Calu3 (cell line): ENCODE results near the gene TAS2R30. TPM values are rescaled to one million over a fixed set of nuclear protein-coding genes. Genes with fewer than 3 reads are reported as not detected.
A peak's percentile ranks its signal among the peaks of the same experiment; 100 is the strongest.

Experiments used
- Bru-seq: library from RNA; stranded (reverse); fragments of 400-500 nt; gene quantifications from one replicate; lab custom pipeline; 2021; lab: Mats Ljungman, UMichigan
- BruChase-seq, 2 experiments: library from RNA; stranded (reverse); fragments of 400-500 nt; gene quantifications; one replicate each; lab custom pipeline; 2021; lab: Mats Ljungman, UMichigan
- BruUV-seq: library from RNA; stranded (reverse); fragments of 400-500 nt; replicated peaks from 2 replicates; lab custom pipeline; 2021; lab: Mats Ljungman, UMichigan
- CTCF ChIA-PET: fragments of 300-600 bp; sonication (Branson Sonifier 250); formaldehyde crosslinking; loops from one replicate; lab custom pipeline; 2022; ENCODE audit warnings: antibody characterized with exemption; lab: Charles Lee
- DNase-seq: peaks from one replicate; pipeline ENCODE4 v3.0.0; 2022
- H3K27ac Mint-ChIP-seq: one replicate; pipeline ENCODE4 v1.8.0; 2022; ENCODE audit warnings: mixed read lengths; ENCODE audit not compliant: unreplicated experiment
- H3K27me3 Mint-ChIP-seq: one replicate; pipeline ENCODE4 v1.8.0; 2022; ENCODE audit warnings: mixed read lengths; ENCODE audit not compliant: unreplicated experiment
- H3K36me3 Mint-ChIP-seq: one replicate; pipeline ENCODE4 v1.8.0; 2022; ENCODE audit warnings: mild to moderate bottlenecking, moderate library complexity, mixed read lengths; ENCODE audit not compliant: insufficient read depth, unreplicated experiment
- H3K4me1 Mint-ChIP-seq: one replicate; pipeline ENCODE4 v1.8.0; 2022; ENCODE audit warnings: mild to moderate bottlenecking, low read depth, mixed read lengths; ENCODE audit not compliant: unreplicated experiment
- H3K4me3 Mint-ChIP-seq: one replicate; pipeline ENCODE4 v1.8.0; 2022; ENCODE audit warnings: mild to moderate bottlenecking, low read depth, moderate library complexity, mixed read lengths; ENCODE audit not compliant: unreplicated experiment
- H3K9me3 Mint-ChIP-seq: one replicate; pipeline ENCODE4 v1.8.0; 2022; ENCODE audit warnings: low read depth, mixed read lengths; ENCODE audit not compliant: unreplicated experiment
- intact Hi-C: fragments of 100-400 bp; cut with micrococcal nuclease; formaldehyde crosslinking; loops from one replicate; pipeline ENCODE4 v1.10.0; 2022; ENCODE audit not compliant: unreplicated experiment
- long read RNA-seq: library from polyadenylated mRNA; stranded (forward); transcript quantifications from one replicate; pipeline ENCODE4 v2.0.0, GENCODE V29; 2022
- total RNA-seq: library from RNA; stranded (reverse); gene quantifications from 2 replicates; pipeline ENCODE4 v1.2.3, GENCODE V29; 2022
- TF ChIP-seq, protein P1 (sequence below): fragments of 200-600 bp; IDR thresholded peaks from one replicate; pipeline ENCODE4 v1.8.0; 2022; ENCODE audit warnings: antibody characterized with exemption; ENCODE audit not compliant: unreplicated experiment

The TAS2R30 gene, protein sequence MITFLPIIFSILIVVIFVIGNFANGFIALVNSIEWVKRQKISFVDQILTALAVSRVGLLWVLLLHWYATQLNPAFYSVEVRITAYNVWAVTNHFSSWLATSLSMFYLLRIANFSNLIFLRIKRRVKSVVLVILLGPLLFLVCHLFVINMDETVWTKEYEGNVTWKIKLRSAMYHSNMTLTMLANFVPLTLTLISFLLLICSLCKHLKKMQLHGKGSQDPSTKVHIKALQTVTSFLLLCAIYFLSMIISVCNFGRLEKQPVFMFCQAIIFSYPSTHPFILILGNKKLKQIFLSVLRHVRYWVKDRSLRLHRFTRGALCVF
- 2.8 and 3.5 TPM in 2 replicates for total RNA-seq
- percentile 92 among the genes with signal in this experiment for Bru-seq, nascent RNA
- BruChase-seq, experiment 1, labeled RNA remaining after a 6-hour chase = percentile 83 among the genes with signal in this experiment
- percentile 93 among the genes with signal in this experiment for BruChase-seq, experiment 2, labeled RNA remaining after a 2-hour chase
- long read RNA-seq = 0 reads

DNA sequence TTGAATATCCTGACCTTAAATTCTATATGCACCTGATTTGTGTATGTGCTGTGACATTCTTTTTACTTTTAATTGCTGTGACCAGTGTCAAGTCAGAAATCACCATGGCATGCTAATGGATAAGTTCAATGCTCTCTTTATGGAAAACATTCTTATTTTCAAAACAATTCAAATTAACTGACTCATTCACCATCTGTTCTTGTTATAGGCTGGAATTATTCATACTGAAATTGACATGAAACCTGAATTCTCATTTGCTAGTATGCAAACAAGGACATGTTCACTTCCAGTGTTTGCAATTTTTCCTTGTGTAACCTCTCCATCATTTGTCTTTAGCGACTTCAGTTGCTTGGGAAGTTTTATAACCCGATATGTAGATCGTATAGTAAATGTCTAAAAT is at the start of gene TAS2R30:
Gene TAS2R30 (minus strand): TSS at position 340 of the 400 bp plus-strand sequence. CDS start 400 bp downstream, outside the sequence.
- Mint-ChIP-seq H3K27me3 (no peaks in the 10 kb centered on the region), H3K36me3 (no peaks in the 10 kb centered on the region), H3K4me1 (peaks cover 4% of the 10 kb centered on the region), H3K27ac (no peak within 1 kb of the TSS), H3K9me3 (peaks cover 2% of the 10 kb centered on the region), H3K4me3 (no peak within 1 kb of the TSS)
- CTCF ChIA-PET = no interaction called here
- no TSS peak for BruUV-seq
- intact Hi-C loops = no loop called here
- no peak for DNase-seq
- TF ChIP-seq, protein P1, sequence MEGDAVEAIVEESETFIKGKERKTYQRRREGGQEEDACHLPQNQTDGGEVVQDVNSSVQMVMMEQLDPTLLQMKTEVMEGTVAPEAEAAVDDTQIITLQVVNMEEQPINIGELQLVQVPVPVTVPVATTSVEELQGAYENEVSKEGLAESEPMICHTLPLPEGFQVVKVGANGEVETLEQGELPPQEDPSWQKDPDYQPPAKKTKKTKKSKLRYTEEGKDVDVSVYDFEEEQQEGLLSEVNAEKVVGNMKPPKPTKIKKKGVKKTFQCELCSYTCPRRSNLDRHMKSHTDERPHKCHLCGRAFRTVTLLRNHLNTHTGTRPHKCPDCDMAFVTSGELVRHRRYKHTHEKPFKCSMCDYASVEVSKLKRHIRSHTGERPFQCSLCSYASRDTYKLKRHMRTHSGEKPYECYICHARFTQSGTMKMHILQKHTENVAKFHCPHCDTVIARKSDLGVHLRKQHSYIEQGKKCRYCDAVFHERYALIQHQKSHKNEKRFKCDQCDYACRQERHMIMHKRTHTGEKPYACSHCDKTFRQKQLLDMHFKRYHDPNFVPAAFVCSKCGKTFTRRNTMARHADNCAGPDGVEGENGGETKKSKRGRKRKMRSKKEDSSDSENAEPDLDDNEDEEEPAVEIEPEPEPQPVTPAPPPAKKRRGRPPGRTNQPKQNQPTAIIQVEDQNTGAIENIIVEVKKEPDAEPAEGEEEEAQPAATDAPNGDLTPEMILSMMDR = no peak

DNA sequence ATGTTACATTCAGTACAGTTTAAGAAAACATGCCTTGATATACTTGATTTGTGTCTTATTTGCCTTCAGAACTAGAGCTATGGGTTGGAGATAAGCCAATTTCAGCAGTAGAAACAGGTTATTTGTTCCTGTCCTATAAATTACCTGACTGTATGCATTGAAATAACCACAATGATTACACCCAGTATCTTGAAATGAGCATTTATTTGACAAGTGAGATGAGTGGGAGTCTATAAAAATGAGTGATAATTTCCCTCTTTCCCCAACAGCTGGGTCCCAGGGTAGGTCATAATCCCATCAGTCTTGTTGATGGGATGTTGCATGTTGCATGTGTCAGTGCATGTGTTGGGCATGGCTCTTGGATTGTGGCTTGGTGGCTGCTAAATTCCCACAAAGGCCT is 48.6 kb upstream of the TAS2R30 start:
- CTCF ChIA-PET = no interaction called here
- intact Hi-C loops = no loop called here
- H3K9me3 Mint-ChIP-seq = no peaks in the 10 kb centered on the region

DNA sequence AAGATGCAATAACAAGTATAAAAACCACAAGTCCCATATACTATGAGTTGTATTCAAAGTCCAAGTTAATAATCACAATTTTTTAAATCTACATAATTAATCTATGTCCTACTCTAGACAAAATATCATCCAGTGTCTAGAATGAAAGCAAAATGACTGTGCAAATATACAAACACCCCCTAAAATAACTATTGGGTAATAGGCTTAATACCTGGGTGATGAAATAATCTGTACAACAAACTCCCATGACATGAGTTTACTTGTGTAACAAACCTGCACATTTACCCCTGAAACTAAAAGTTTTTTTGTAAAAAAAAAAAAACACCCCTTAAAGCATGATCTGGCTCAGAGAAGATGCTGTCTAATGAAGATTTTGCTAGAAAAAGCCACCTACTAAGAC is 48.1 kb upstream of the TAS2R30 start:
- DNase-seq = no peak
- Mint-ChIP-seq H3K36me3 (no peaks in the 10 kb centered on the region), H3K9me3 (no peaks in the 10 kb centered on the region), H3K4me1 (no peaks in the 10 kb centered on the region), H3K27me3 (no peaks in the 10 kb centered on the region), H3K27ac (no peak overlapping the region), H3K4me3 (no peak overlapping the region)
- TF ChIP-seq, protein P1 = no peak
- CTCF ChIA-PET = no interaction called here
- no TSS peak for BruUV-seq
- intact Hi-C loops = no loop called here

More for the DNA sequence above, 48.6 kb upstream of the TAS2R30 start:
- TF ChIP-seq, protein P1 = no peak
- no TSS peak for BruUV-seq
- Mint-ChIP-seq H3K4me1 (no peaks in the 10 kb centered on the region), H3K27ac (no peak overlapping the region), H3K36me3 (no peaks in the 10 kb centered on the region), H3K27me3 (no peaks in the 10 kb centered on the region), H3K4me3 (no peak overlapping the region)
- no peak for DNase-seq

DNA sequence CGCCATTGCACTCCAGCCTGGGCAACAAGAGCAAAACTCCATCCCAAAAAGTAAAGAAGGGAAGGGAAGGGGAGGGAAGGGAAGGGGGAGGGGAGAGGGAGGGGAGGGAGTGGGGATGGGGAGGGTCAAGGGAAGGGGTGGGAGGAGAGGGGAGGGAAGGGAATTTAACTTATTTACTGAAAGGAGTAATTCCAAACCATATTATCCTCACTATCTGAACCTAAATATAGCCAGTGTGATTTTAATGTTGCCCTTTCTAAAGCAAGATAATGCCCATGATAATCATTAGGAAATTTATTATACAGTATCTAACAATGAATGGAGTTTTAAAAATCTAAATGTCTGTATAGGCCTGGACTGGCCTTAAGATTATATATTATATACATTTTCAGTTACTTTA is 43.8 kb upstream of the TAS2R30 start:
- TF ChIP-seq, protein P1 = no peak
- Mint-ChIP-seq H3K27me3 (no peaks in the 10 kb centered on the region), H3K36me3 (peaks cover 4% of the 10 kb centered on the region), H3K4me3 (no peak overlapping the region), H3K27ac (no peak overlapping the region), H3K4me1 (peaks cover 22% of the 10 kb centered on the region), H3K9me3 (no peaks in the 10 kb centered on the region)
- no peak for DNase-seq
- no TSS peak for BruUV-seq
- CTCF ChIA-PET = no interaction called here
- intact Hi-C loops = no loop called here
